HG03159 (cell line): ENCODE data around the gene DNAH6.
"Not testable (repeated sequence)": the region's sequence is repeated elsewhere in the genome, so short reads cannot be mapped to it uniquely, and the experiment has no call there.

Source experiments
- ATAC-seq: cut with Tn5 transposase; IDR thresholded peaks from one replicate; pipeline ENCODE4 v1.9.1; 2021; ENCODE audit warnings: mild to moderate bottlenecking, moderate library complexity; ENCODE audit not compliant: unreplicated experiment

Gene DNAH6

GRCh38 chr2:84732897-84733778 is 216.8 kb downstream of the DNAH6 start:
- no peak for ATAC-seq

GRCh38 chr2:84735389-84735788 is 219.1 kb downstream of the DNAH6 start:
- ATAC-seq: no peak

- peak; percentile 98 for ATAC-seq
Measured at GRCh38 chr2:84741182-84741822, 225.0 kb downstream of the DNAH6 start.

GRCh38 chr2:84748341-84748740 is 232.0 kb downstream of the DNAH6 start:
- no peak for ATAC-seq

GRCh38 chr2:84749442-84749841 is 233.1 kb downstream of the DNAH6 start:
- no peak for ATAC-seq

GRCh38 chr2:84755096-84755495 is 238.8 kb downstream of the DNAH6 start:
- no peak for ATAC-seq

GRCh38 chr2:84757648-84758047 is 241.3 kb downstream of the DNAH6 start:
- ATAC-seq: no peak

GRCh38 chr2:84766791-84767190 is 250.5 kb downstream of the DNAH6 start:
- ATAC-seq: no peak

- no peak for ATAC-seq
Measured at GRCh38 chr2:84768840-84769239, 252.5 kb downstream of the DNAH6 start.

- ATAC-seq: no peak
Measured at GRCh38 chr2:84770280-84770679, 254.0 kb downstream of the DNAH6 start.

- ATAC-seq: no peak
Measured at GRCh38 chr2:84771251-84771650, 255.0 kb downstream of the DNAH6 start.

- ATAC-seq: not testable (repeated sequence)
Measured at GRCh38 chr2:84773562-84773961, 257.3 kb downstream of the DNAH6 start.

- ATAC-seq: no peak
Measured at GRCh38 chr2:84776011-84776410, 259.7 kb downstream of the DNAH6 start.

- no peak for ATAC-seq
Measured at GRCh38 chr2:84778911-84779690, 262.8 kb downstream of the DNAH6 start.

GRCh38 chr2:84779781-84780180 is 263.5 kb downstream of the DNAH6 start:
- ATAC-seq: no peak

GRCh38 chr2:84781942-84782716 is 265.8 kb downstream of the DNAH6 start:
- peak; percentile 95 for ATAC-seq

- ATAC-seq: no peak
Measured at GRCh38 chr2:84782717-84783442, 266.6 kb downstream of the DNAH6 start.

- ATAC-seq: no peak
Measured at GRCh38 chr2:84785950-84786349, 269.7 kb downstream of the DNAH6 start.

GRCh38 chr2:84786601-84787000 is 270.3 kb downstream of the DNAH6 start:
- ATAC-seq: no peak

GRCh38 chr2:84788027-84788426 is 271.7 kb downstream of the DNAH6 start:
- no peak for ATAC-seq
